ENCODE results near the gene FUS.

GRCh38 chr16:31201582-31202413 is 21.9 kb downstream of the FUS start:
- no peak for TF ChIP-seq CTCF (conservative IDR thresholded peaks at IDR 0.05; ENCODE audit: low read length)
- no peak for TF ChIP-seq EZH2phosphoT487 (IDR thresholded peaks at IDR 0.05; ENCODE audit: borderline replicate concordance, low read depth, low read length)
